Endothelial cell of umbilical vein (primary cell): ENCODE data around the gene ZDHHC6. TPM values are rescaled to one million over a fixed set of nuclear protein-coding genes. Genes with fewer than 3 reads are reported as not detected.

Source experiments
- BruUV-seq: library from RNA; stranded (reverse); fragments of 400-500 nt; replicated peaks from 2 replicates; lab custom pipeline; 2021; lab: Mats Ljungman, UMichigan
- CTCF ChIA-PET: fragments of 300-600, 350-600 bp; sonication (Branson Sonifier 250); formaldehyde crosslinking; loops from one replicate; lab custom pipeline; 2021; ENCODE audit warnings: antibody characterized with exemption, inconsistent platforms; lab: Charles Lee
- POLR2A ChIA-PET: fragments of 300-600, 350-600 bp; sonication (Branson Sonifier 250); formaldehyde crosslinking; loops from one replicate; lab custom pipeline; 2021; ENCODE audit warnings: antibody characterized with exemption, inconsistent platforms; lab: Charles Lee
- DNase-seq: peaks from one replicate; pipeline ENCODE4 v3.0.0-alpha.2; 2011; ENCODE audit warnings: low read depth, low spot score
- FAIRE-seq: peaks from 2 replicates; lab custom pipeline; 2011; peaks lifted over from hg19 to GRCh38; lab: Jason Lieb, UNC
- H2AFZ ChIP-seq: 2 replicates; pipeline ENCODE4 v1.6.0; 2012; ENCODE audit warnings: low read depth, low read length, control low read depth, inconsistent platforms
- H3K27ac ChIP-seq: 2 replicates; pipeline ENCODE4 v1.5.1; 2011; ENCODE audit warnings: low read depth, mild to moderate bottlenecking, control low read depth, low read length, moderate library complexity; ENCODE audit not compliant: insufficient read depth
- H3K27me3 ChIP-seq, 2 experiments: 2 replicates each; pipeline versions ENCODE4 v1.6.0 to v1.6.1; 2011; ENCODE audit warnings: low read length in 2 of 2, mixed read lengths in 1 of 2; ENCODE audit not compliant: control insufficient read depth in 2 of 2, insufficient read depth in 2 of 2
- H3K36me3 ChIP-seq, 2 experiments: 2 replicates in 1 of 2; 3 replicates in 1 of 2; pipeline ENCODE4 v1.5.1; 2011; ENCODE audit warnings: low read length in 2 of 2, mild to moderate bottlenecking in 1 of 2, moderate library complexity in 1 of 2; ENCODE audit not compliant: control insufficient read depth in 2 of 2, insufficient read depth in 2 of 2; ENCODE audit errors: extremely low read depth in 1 of 2
- H3K4me1 ChIP-seq: 3 replicates; pipeline ENCODE4 v1.5.1; 2011; ENCODE audit warnings: mild to moderate bottlenecking, low read length; ENCODE audit not compliant: control insufficient read depth, insufficient read depth; ENCODE audit errors: extremely low read depth
- H3K4me2 ChIP-seq: 2 replicates; pipeline ENCODE4 v1.6.1; 2011; ENCODE audit warnings: low read length, control low read depth, mixed read lengths; ENCODE audit not compliant: insufficient read depth
- H3K4me3 ChIP-seq, 3 experiments: fragments of 200-600 bp in 1 of 3; sonication (generic), shearing (Covaris generic) in 1 of 3; replicated peaks in 1 of 3; 2 replicates each; pipeline ENCODE4 v1.5.1; 2011 to 2016; ENCODE audit warnings: control low read depth in 3 of 3, low read length in 3 of 3, mild to moderate bottlenecking in 2 of 3, inconsistent platforms in 1 of 3, low read depth in 1 of 3, moderate library complexity in 1 of 3; ENCODE audit not compliant: insufficient read depth in 1 of 3
- H3K79me2 ChIP-seq: 2 replicates; pipeline ENCODE4 v1.6.0; 2012; ENCODE audit warnings: low read length, inconsistent platforms; ENCODE audit not compliant: control insufficient read depth, insufficient read depth
- H3K9ac ChIP-seq: replicated peaks from 2 replicates; pipeline ENCODE3; 2011; ENCODE audit warnings: low read length, control low read depth; ENCODE audit not compliant: insufficient read depth; ENCODE audit errors: extremely low read depth
- H3K9me1 ChIP-seq: replicated peaks from 3 replicates; pipeline ENCODE4 v1.6.0; 2011; ENCODE audit warnings: mild to moderate bottlenecking, low read length; ENCODE audit not compliant: control insufficient read depth, insufficient read depth; ENCODE audit errors: extremely low read depth
- H3K9me3 ChIP-seq: replicated peaks from 2 replicates; pipeline ENCODE4 v1.5.1; 2012; ENCODE audit warnings: low read length, inconsistent platforms; ENCODE audit not compliant: control insufficient read depth, insufficient read depth
- H4K20me1 ChIP-seq: replicated peaks from 2 replicates; pipeline ENCODE3; 2011; ENCODE audit warnings: mild to moderate bottlenecking, low read length; ENCODE audit not compliant: control insufficient read depth, insufficient read depth; ENCODE audit errors: extremely low read depth
- CTCF ChIP-seq, 2 donors: IDR thresholded peaks; 1 replicate in 1 of 2; 2 replicates in 1 of 2; pipeline ENCODE4 v1.5.1; 2011; ENCODE audit warnings: low read length in 2 of 2, mild to moderate bottlenecking in 2 of 2, moderate library complexity in 2 of 2, control low read depth in 1 of 2, inconsistent platforms in 1 of 2, low read depth in 1 of 2; ENCODE audit not compliant: insufficient read depth in 1 of 2; ENCODE audit errors: extremely low read depth in 1 of 2
- EZH2 ChIP-seq: IDR thresholded peaks from 2 replicates; pipeline ENCODE4 v1.6.1; 2012; ENCODE audit warnings: borderline replicate concordance, low read depth, mild to moderate bottlenecking, moderate library complexity, low read length, inconsistent platforms; ENCODE audit not compliant: severe bottlenecking
- FOS ChIP-seq: IDR thresholded peaks from 2 replicates; pipeline ENCODE4 v1.6.1; 2011; ENCODE audit warnings: mild to moderate bottlenecking, low read length, moderate library complexity, borderline replicate concordance; ENCODE audit not compliant: insufficient read depth
- GATA2 ChIP-seq: IDR thresholded peaks from 2 replicates; pipeline ENCODE4 v1.7.0; 2011; ENCODE audit warnings: low read depth, mild to moderate bottlenecking, moderate library complexity, mixed read lengths, low read length; ENCODE audit not compliant: insufficient read length, insufficient read depth
- JUN ChIP-seq: IDR thresholded peaks from 2 replicates; pipeline ENCODE4 v1.6.1; 2011; ENCODE audit warnings: borderline replicate concordance, low read depth; ENCODE audit not compliant: insufficient read length, insufficient read depth
- MYC ChIP-seq: IDR thresholded peaks from one replicate; pipeline ENCODE4 v1.6.1; 2011; ENCODE audit warnings: mild to moderate bottlenecking, low read depth, low read length
- POLR2A ChIP-seq: IDR thresholded peaks from 2 replicates; pipeline ENCODE4 v1.6.1; 2012; ENCODE audit warnings: low read depth, mild to moderate bottlenecking, control low read depth, low read length
- POLR2AphosphoS5 ChIP-seq: IDR thresholded peaks from 2 replicates; pipeline ENCODE4 v1.6.1; 2012; ENCODE audit warnings: low read depth, mild to moderate bottlenecking, control low read depth, low read length, moderate library complexity; ENCODE audit not compliant: insufficient read depth
- dilution Hi-C: fragments of 300-500 bp; cut with MboI; formaldehyde crosslinking; loops from one replicate; pipeline ENCODE4 v1.15.0; 2019; ENCODE audit warnings: low sequenced_read_pairs; ENCODE audit not compliant: extremely low pct_ligation_motif_present
- intact Hi-C: fragments of 100-400 bp; cut with micrococcal nuclease; formaldehyde crosslinking; loops from one replicate; pipeline ENCODE4 v1.10.0; 2022
- polyA plus RNA-seq, 4 experiments: library from polyadenylated mRNA; depleted of rRNA in 3 of 4; stranded (reverse) in 3 of 4; unstranded in 1 of 4; fragments of >200 nt; gene quantifications; 2 replicates each; pipeline versions ENCODE4 v1.2.1 to v1.2.3, GENCODE V29; 2011 to 2012; ENCODE audit warnings: missing spikeins in 1 of 4
- total RNA-seq: library from RNA; stranded (reverse); gene quantifications from 2 replicates; pipeline ENCODE4 v1.2.3, GENCODE V29; 2021
- TF ChIP-seq, protein P1 (sequence below): IDR thresholded peaks from 2 replicates; pipeline ENCODE4 v1.6.1; 2011; ENCODE audit not compliant: insufficient read depth, insufficient read length

ZDHHC6 gene
- total and polyA plus RNA-seq, 2 donors (not counting 3 experiments of a cell fraction or from before 2014, with no cell fraction given), result 21.6 to 41.9 TPM

DNA sequence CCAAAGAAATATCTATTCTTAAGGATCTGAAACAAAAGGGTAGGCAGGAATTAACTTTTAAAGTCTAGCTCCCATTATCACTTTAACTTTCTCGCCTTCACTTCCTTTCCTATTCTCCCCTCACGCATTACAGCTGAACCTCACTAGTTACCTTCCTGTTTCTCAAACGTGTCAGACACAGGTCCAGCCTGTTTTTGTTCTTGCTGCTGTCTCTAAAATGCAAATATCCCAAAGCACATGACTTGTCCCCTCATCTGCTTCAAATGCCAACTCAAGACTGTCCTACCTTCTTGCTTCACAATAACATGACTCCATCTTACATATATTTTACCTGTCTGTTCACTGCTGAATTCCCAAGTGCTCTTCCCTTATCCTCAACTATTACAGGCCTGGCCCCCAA, 17.6 kb downstream of the ZDHHC6 start:
- no peaks in the 10 kb centered on the region for H4K20me1 ChIP-seq
- dilution Hi-C loops, result no loop called here
- H3K9ac ChIP-seq, result no peak overlapping the region
- no peaks in the 10 kb centered on the region for H3K79me2 ChIP-seq
- H3K4me2 ChIP-seq, result no peak overlapping the region
- H3K27me3 ChIP-seq, result no peaks in the 10 kb centered on the region
- intact Hi-C loops, result no loop called here
- TF ChIP-seq, protein P1, sequence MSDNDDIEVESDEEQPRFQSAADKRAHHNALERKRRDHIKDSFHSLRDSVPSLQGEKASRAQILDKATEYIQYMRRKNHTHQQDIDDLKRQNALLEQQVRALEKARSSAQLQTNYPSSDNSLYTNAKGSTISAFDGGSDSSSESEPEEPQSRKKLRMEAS, result no peak
- TF ChIP-seq POLR2A, result peak; percentile 27
- H3K4me1 ChIP-seq, result no peaks in the 10 kb centered on the region
- BruUV-seq, result no TSS peak
- FAIRE-seq (no peak), DNase-seq (no peak)
- CTCF ChIA-PET, result interaction anchor here (0.7 to 0.9 kb wide), 2 partner anchors 107 to 115 kb away, joined by 3 to 4 read pairs; no protein-coding TSS in a partner anchor
- no peak overlapping the region for H2AFZ ChIP-seq
- peaks cover 9 to 15% of the 10 kb centered on the region in 2 experiments for H3K36me3 ChIP-seq
- POLR2A ChIA-PET, result no interaction called here
- H3K4me3 ChIP-seq, result no peak overlapping the region
- H3K9me3 ChIP-seq, result no peaks in the 10 kb centered on the region
- no peak overlapping the region for H3K27ac ChIP-seq
- no peaks in the 10 kb centered on the region for H3K9me1 ChIP-seq

GRCh38 chr10:112426111-112426510, 20.6 kb downstream of the ZDHHC6 start:
- Histone ChIP-seq H3K4me1 (no peaks in the 10 kb centered on the region), H3K9me3 (no peaks in the 10 kb centered on the region), H3K4me2 (no peak overlapping the region), H2AFZ (no peak overlapping the region), H3K27me3 (no peaks in the 10 kb centered on the region), H4K20me1 (no peaks in the 10 kb centered on the region), H3K9me1 (no peaks in the 10 kb centered on the region), H3K36me3 (peaks cover 2 to 3% of the 10 kb centered on the region in 2 experiments), H3K27ac (no peak overlapping the region), H3K4me3 (no peak overlapping the region), H3K9ac (no peak overlapping the region), H3K79me2 (no peaks in the 10 kb centered on the region)
- CTCF ChIA-PET, result interaction anchor here (0.6 to 1.7 kb wide), 6 partner anchors 9 to 1029 kb away, joined by 3 to 22 read pairs (median 3); no protein-coding TSS in a partner anchor
- BruUV-seq, result no TSS peak
- intact Hi-C loops (no loop called here), dilution Hi-C loops (no loop called here)
- TF ChIP-seq FOS (no peak), POLR2AphosphoS5 (no peak), GATA2 (no peak), CTCF (IDR thresholded peaks at IDR 0.05; ENCODE audit: extremely low read depth in 1 of 2, insufficient read depth in 1 of 2, low read depth in 1 of 2, low read length in 2 of 2) (no peak), POLR2A (no peak), MYC (no peak), EZH2 (no peak), JUN (no peak)
- TF ChIP-seq, protein P1, result no peak
- DNase-seq (no peak), FAIRE-seq (no peak)
- POLR2A ChIA-PET, result no interaction called here
